Hepatocyte (in vitro differentiated cells): ENCODE measurements around the gene TSPYL4. TPM values are rescaled to one million over a fixed set of nuclear protein-coding genes. Genes with fewer than 3 reads are reported as not detected.

Experiments used
- DNase-seq: peaks from one replicate; pipeline ENCODE4 v3.0.0-alpha.2; 2016; ENCODE audit warnings: low spot score
- H2AFZ ChIP-seq: fragments of 200-600 bp; sonication (generic); 2 replicates; pipeline ENCODE4 v1.6.0; 2016; ENCODE audit warnings: antibody characterized with exemption, mild to moderate bottlenecking
- H3K27ac ChIP-seq: fragments of 200-600 bp; sonication (generic); 2 replicates; pipeline ENCODE4 v1.5.1; 2016; ENCODE audit warnings: mild to moderate bottlenecking
- H3K27me3 ChIP-seq: fragments of 200-600 bp; sonication (generic); 2 replicates; pipeline ENCODE4 v1.6.1; 2016
- H3K36me3 ChIP-seq: fragments of 200-600 bp; sonication (generic); replicated peaks from 2 replicates; pipeline ENCODE4 v1.5.1; 2016; ENCODE audit warnings: low read depth; ENCODE audit not compliant: insufficient read depth
- H3K4me1 ChIP-seq: fragments of 200-600 bp; sonication (generic); 2 replicates; pipeline ENCODE4 v1.5.1; 2016; ENCODE audit warnings: mild to moderate bottlenecking, moderate library complexity; ENCODE audit not compliant: insufficient read depth
- H3K4me2 ChIP-seq: fragments of 200-600 bp; sonication (generic); 2 replicates; pipeline ENCODE4 v1.6.0; 2016
- H3K4me3 ChIP-seq: fragments of 200-600 bp; sonication (generic); 2 replicates; pipeline ENCODE4 v1.5.1; 2016; ENCODE audit warnings: mild to moderate bottlenecking
- H3K79me2 ChIP-seq: fragments of 200-600 bp; sonication (generic); 2 replicates; pipeline ENCODE4 v1.6.0; 2017; ENCODE audit warnings: mild to moderate bottlenecking
- H3K9me2 ChIP-seq: fragments of 200-600 bp; sonication (generic); replicated peaks from 2 replicates; pipeline ENCODE4 v1.6.0; 2017; ENCODE audit warnings: mild to moderate bottlenecking; ENCODE audit not compliant: insufficient read depth
- H3K9me3 ChIP-seq: fragments of 200-600 bp; sonication (generic); 2 replicates; pipeline ENCODE4 v1.5.1; 2016; ENCODE audit warnings: low read depth, mild to moderate bottlenecking
- H4K20me1 ChIP-seq: fragments of 200-600 bp; sonication (generic); 2 replicates; pipeline ENCODE4 v1.6.0; 2016; ENCODE audit warnings: mild to moderate bottlenecking; ENCODE audit not compliant: insufficient read depth, poor library complexity, severe bottlenecking
- CTCF ChIP-seq: fragments of 200-600 bp; sonication (generic); IDR thresholded peaks from 2 replicates; pipeline ENCODE4 v1.5.1; 2016; ENCODE audit warnings: antibody characterized with exemption, mild to moderate bottlenecking; ENCODE audit not compliant: poor library complexity
- EZH2 ChIP-seq: fragments of 200-600 bp; sonication (generic); IDR thresholded peaks from 2 replicates; pipeline ENCODE4 v1.6.1; 2016; ENCODE audit warnings: antibody characterized with exemption, mild to moderate bottlenecking, borderline replicate concordance
- EZH2phosphoT487 ChIP-seq: fragments of 200-600 bp; sonication (generic); IDR thresholded peaks from one replicate; pipeline ENCODE4 v1.6.1; 2018; ENCODE audit warnings: antibody characterized with exemption, mild to moderate bottlenecking, low read depth, moderate library complexity; ENCODE audit not compliant: unreplicated experiment, severe bottlenecking
- WGBS: methylation state at CpG from one replicate; pipeline ENCODE4 v1.1.6; 2016; ENCODE audit warnings: low lambda C conversion rate; ENCODE audit errors: missing lambda C conversion rate; 5-methylcytosine and 5-hydroxymethylcytosine counted together
- polyA plus RNA-seq: library from polyadenylated mRNA; unstranded; fragments of >200 nt; fragmentation: Nextera tagmentation; extraction: Ambion mirVana; gene quantifications from 2 replicates; pipeline ENCODE4 v1.2.1, GENCODE V29; 2016
- total RNA-seq: library from RNA; depleted of rRNA; stranded (reverse); fragments of >200 nt; gene quantifications from 2 replicates; pipeline ENCODE4 v1.2.3, GENCODE V29; 2014

The TSPYL4 gene
- total and polyA plus RNA-seq, 2 experiments from 2014 or later: 11.9 to 25.3 TPM

DNA sequence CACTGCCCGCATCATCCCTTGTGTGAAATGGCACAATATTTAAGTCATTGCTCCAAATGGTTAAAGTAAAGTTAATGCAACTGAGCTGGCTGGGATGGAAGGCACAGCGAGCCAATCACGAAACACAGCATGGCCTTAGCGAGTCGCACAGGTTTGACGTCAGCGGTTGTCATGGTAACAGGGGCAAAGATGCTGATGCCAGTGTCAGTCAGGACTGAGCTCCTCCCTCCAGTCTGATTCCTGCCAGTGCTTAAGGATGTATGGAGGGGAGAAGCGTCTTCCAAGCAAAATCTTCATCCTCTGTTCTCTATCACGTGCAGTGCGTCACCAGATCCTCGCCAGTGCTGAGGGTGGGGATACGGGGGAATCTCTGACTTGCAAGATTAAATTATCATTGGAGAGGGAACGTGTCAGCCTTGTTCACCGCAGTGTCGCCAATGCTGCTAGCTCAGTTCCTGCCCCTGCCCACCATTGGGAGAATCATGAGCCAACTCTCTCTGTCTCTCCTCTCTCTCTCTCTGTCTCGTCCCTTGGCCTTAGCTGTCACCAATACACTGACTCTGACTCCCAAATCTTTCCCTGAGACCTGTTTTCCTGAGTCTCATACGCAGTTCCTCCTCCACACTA, 24.5 kb downstream of the TSPYL4 start:
- 86% methylated on average over 17 of the region's 17 CpGs for WGBS
- no peak overlapping the region for H3K27ac ChIP-seq
- H3K27me3 ChIP-seq: no peaks in the 10 kb centered on the region

DNA sequence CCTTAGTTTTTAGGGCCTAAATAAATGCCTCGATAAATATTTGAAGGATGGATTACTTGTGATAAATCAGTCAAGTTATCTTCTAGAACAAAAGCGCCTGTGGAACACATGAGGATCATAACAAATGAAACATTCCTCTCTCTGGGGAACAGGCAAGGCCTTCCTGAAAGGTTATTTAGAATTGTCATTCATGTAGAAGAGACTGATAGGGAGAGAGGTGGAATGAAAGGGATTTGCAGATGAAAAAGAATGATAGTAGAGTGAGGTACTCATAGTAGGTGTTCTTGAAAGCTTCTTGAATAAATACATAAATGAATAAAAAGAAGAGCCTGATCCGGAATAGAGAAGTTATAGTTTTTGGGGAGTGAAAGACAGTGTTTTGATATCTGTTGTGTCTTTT, 30.5 kb downstream of the TSPYL4 start:
- no peaks in the 10 kb centered on the region for H3K79me2 ChIP-seq
- no peaks in the 10 kb centered on the region for H3K9me3 ChIP-seq
- no peak overlapping the region for H3K27ac ChIP-seq
- H3K4me1 ChIP-seq: no peaks in the 10 kb centered on the region
- no peak for DNase-seq
- no peaks in the 10 kb centered on the region for H3K36me3 ChIP-seq
- no peaks in the 10 kb centered on the region for H3K9me2 ChIP-seq
- H3K27me3 ChIP-seq: no peaks in the 10 kb centered on the region
- no peak overlapping the region for H3K4me2 ChIP-seq
- 91% methylated on average over 3 of the region's 3 CpGs for WGBS
- no peaks in the 10 kb centered on the region for H4K20me1 ChIP-seq
- H3K4me3 ChIP-seq: no peak overlapping the region
- H2AFZ ChIP-seq: no peak overlapping the region
- TF ChIP-seq EZH2phosphoT487: no peak
- no peak for TF ChIP-seq EZH2
- no peak for TF ChIP-seq CTCF

More for the DNA sequence above, 24.5 kb downstream of the TSPYL4 start:
- TF ChIP-seq CTCF: no peak
- Histone ChIP-seq H2AFZ (no peak overlapping the region), H4K20me1 (no peaks in the 10 kb centered on the region), H3K36me3 (no peaks in the 10 kb centered on the region), H3K9me2 (no peaks in the 10 kb centered on the region), H3K4me3 (no peak overlapping the region), H3K4me1 (no peaks in the 10 kb centered on the region), H3K9me3 (no peaks in the 10 kb centered on the region), H3K79me2 (no peaks in the 10 kb centered on the region), H3K4me2 (no peak overlapping the region)
- peak; percentile 32 for DNase-seq

GRCh38 chr6:116221911-116222310, 32.0 kb downstream of the TSPYL4 start:
- no peak for DNase-seq
- TF ChIP-seq CTCF (no peak), EZH2phosphoT487 (no peak), EZH2 (no peak)
- Histone ChIP-seq H3K4me1 (no peaks in the 10 kb centered on the region), H3K27me3 (no peaks in the 10 kb centered on the region), H3K4me3 (no peak overlapping the region), H3K9me2 (no peaks in the 10 kb centered on the region), H3K9me3 (no peaks in the 10 kb centered on the region), H3K36me3 (no peaks in the 10 kb centered on the region), H3K27ac (no peak overlapping the region), H3K4me2 (no peak overlapping the region), H2AFZ (no peak overlapping the region), H4K20me1 (no peaks in the 10 kb centered on the region), H3K79me2 (no peaks in the 10 kb centered on the region)
- 92% methylated on average over 2 of the region's 2 CpGs for WGBS

DNA sequence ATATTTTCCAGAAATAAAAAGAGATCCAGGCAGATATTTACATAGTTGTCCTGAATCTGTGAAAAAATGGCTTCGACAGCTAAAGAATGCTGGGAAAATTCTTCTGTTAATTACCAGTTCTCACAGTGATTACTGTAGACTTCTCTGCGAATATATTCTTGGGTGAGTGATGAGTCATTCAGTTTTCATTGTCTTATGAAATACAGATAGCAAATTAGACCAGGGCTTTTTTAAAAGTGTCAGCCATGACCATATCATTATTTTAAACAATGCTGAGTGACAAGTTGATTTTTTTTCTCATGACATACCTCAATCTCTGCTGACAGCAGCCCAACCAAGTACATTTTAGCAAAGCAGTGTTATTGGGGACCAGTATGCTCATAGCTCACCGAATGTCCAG, 32.8 kb downstream of the TSPYL4 start:
- Histone ChIP-seq H4K20me1 (no peaks in the 10 kb centered on the region), H3K4me2 (no peak overlapping the region), H3K4me1 (no peaks in the 10 kb centered on the region), H3K27ac (no peak overlapping the region), H3K9me2 (no peaks in the 10 kb centered on the region), H3K4me3 (no peak overlapping the region), H2AFZ (no peak overlapping the region), H3K79me2 (no peaks in the 10 kb centered on the region), H3K36me3 (no peaks in the 10 kb centered on the region), H3K9me3 (no peaks in the 10 kb centered on the region), H3K27me3 (no peaks in the 10 kb centered on the region)
- TF ChIP-seq EZH2phosphoT487: no peak
- TF ChIP-seq CTCF: no peak
- no peak for TF ChIP-seq EZH2
- WGBS: 84% methylated on average over 3 of the region's 3 CpGs
- DNase-seq: no peak
